GM19395 (cell line): ENCODE data around the gene NEUROD1.
A peak's percentile ranks its signal among the peaks of the same experiment; 100 is the strongest.
"Not testable (repeated sequence)": the region's sequence is repeated elsewhere in the genome, so short reads cannot be mapped to it uniquely, and the experiment has no call there.

Experiments used
- ATAC-seq: cut with Tn5 transposase; IDR thresholded peaks from one replicate; pipeline ENCODE4 v1.9.1; 2021; ENCODE audit warnings: mild to moderate bottlenecking, moderate library complexity; ENCODE audit not compliant: unreplicated experiment

Gene NEUROD1

DNA sequence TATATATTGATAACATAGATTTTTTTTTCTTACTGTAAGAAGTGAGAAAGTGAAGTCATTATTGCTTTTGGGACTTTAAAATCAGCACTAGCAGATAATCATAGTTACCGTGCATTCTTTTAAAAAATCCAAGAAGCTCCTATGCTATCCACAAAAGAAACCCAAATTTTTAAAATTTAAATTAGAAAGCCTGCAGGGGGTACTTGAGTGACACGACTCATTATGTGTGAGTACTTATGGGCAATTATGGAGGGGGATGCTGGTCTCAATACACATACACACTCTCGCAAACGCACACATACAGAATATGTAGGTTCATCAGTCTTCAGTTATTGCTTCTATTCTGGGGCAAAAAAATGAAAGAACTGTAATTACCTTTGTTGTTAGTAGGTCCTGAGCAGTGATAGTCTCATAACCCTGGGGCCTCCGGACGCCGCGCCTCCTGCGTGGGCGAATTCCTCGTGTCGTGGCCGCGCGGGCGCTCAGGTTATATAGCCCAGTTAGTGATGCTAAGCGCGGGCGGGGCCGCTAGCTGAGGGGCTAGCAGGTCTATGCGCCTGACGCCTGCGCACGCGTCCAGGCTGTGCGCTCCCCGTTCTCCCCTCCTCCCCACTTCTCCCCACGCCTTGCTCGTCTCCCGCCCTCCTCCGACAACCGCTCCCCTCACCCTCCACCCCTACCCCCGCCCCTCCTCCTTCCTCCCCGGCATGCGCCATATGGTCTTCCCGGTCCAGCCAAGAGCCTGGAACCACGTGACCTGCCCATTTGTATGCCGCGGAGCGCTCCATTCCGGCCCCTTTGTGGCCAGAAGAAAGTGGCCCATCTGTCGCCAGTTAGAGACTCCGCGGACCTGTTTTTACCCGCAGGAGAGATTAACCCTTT, at the start of gene NEUROD1:
Gene NEUROD1, minus strand, starts transcription at position 463 of the 882 bp plus-strand sequence. CDS start 1,657 bp downstream, outside the sequence.
- no peak for ATAC-seq

DNA sequence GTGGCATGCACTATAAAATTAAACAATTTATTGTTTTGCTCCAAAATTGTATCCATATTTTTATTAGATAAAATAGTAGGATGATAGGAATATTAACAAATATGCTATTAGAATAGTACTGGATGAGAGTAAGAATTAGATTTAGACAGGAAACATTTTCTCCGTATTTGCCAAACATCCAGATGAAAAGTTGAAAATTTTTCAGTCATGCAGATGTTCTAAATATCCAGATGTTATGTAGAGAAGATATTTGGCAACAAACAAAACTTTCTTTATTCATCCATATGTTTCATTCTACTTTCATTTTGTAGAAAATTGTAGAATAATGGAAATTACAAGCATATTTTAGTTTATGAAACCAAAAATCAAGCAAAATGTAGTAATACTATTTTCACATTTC, 45.2 kb upstream of the NEUROD1 start:
- ATAC-seq, result no peak

- no peak for ATAC-seq
These were observed 44.3 kb upstream of the NEUROD1 start for GRCh38 chr2:181724662-181725061.

- ATAC-seq, result no peak
These were observed 43.4 kb upstream of the NEUROD1 start for GRCh38 chr2:181723731-181724130.

DNA sequence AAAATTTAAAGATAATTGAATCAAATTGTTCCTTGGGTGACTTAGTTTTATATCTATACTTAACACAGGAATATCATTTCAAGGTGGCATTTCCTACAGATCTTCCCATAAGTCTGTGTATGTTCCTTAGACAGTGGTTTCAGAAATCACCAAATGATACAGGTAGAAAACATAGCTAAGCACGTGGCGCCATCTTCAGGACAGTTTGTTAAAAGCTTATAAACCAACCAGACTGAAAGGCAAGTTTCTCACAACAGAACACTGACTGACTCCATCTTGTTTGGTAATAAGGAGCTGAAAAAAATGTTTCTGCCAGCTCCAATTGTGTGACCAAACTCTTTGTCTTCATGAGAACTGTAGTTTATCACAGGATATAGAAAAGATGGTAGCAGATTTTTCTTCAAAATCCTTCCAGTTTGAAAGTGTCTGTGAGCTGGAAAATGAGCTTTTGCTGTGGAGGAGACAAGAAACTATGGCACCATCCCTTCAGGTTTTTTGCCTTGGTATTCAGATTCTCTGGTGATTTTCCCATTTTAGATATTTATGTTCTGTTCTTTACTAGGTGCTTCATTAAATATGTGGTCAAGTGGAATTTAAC, 34.8 kb upstream of the NEUROD1 start:
- peak; percentile 97 for ATAC-seq

DNA sequence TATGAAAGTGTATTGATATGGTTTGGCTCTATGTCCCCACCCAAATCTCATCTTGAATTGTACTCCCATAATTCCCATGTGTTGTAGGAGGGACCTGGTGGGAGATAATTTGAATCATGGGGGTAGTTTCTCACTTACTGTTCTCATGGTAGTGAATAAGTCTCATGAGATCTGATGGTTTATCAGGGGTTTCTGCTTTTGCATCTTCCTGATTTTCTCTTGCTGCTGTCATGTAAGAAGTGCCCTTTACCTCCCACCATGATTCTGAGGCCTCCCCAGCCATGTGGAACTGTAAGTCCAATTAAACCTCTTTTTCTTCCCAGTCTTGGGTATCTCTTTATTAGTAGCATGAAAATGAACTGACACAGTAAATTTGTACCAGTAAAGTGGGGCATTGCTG, 30.7 kb upstream of the NEUROD1 start:
- ATAC-seq, result not testable (repeated sequence)

DNA sequence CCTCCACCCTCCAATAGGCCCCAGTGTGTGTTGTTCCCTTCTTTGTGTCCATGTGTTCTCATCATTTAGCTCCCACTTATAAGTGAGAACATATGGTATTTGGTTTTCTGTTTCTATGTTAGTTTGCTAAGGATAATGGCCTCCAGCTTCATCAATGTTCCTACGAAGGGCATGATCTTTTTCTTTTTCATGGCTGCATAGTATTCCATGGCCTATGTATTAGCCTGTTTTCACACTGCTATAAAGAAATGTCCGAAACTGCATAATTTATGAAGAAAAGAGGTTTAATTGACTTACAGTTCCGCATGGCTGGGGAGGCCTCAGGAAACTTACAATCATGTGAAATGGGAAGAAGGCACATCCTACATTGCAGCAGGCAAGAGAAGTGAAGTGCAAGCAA, 22.2 kb upstream of the NEUROD1 start:
- ATAC-seq, result not testable (repeated sequence)

DNA sequence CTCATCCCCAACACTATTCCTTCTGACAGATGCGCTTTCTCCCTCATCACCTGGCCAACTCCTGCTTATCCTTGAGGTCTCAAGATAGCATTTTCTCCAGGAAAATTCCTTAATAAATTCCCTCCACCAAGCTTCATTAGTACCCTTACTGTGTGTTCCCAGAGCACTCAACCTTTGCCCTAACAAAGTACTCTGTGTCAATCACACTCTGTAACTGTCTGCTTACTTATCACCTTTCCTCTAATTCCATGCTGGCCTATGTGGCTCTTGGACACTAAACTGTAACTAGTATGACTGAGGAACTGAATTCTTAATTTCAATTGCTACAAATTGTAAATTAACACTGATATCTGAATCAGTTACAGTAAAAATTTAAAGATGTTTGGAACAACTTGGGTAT, 17.9 kb upstream of the NEUROD1 start:
- ATAC-seq, result no peak

DNA sequence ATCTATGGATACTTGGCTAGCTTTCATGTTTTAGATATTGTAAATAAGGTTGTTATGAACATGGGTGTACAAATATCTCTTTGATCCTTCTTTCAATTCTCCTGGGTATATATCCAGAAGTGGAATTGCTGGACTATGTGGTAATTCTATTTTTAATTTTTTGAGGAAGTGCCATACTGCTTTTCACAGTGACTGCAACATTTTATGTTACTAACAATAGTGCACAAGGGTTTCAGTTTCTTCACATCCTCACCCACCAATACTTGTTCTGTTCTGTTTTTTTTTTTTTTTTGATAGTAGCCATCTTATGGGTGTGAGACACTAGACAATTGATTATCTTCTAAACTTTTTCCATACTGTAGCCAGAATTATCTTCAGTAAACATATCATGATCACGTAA, 17.3 kb upstream of the NEUROD1 start:
- ATAC-seq, result no peak

DNA sequence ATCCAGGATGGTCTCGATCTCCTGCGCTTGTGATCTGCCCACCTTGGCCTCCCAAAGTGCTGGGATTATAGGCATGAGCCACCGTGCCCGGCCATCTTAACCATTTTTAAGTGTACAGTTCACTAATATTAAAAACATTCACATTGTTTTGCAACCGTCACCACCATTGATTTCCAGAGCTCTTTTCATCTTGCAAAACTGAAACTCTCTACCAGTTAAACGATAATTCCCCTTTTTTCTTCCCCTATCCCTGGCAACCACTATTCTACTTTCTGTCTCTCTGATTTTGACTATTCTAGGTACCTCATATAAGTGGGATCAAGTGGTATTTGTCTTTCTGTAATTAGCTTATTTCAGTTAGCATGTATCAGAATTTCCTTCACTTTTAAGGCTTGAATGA, 16.8 kb upstream of the NEUROD1 start:
- ATAC-seq, result no peak

DNA sequence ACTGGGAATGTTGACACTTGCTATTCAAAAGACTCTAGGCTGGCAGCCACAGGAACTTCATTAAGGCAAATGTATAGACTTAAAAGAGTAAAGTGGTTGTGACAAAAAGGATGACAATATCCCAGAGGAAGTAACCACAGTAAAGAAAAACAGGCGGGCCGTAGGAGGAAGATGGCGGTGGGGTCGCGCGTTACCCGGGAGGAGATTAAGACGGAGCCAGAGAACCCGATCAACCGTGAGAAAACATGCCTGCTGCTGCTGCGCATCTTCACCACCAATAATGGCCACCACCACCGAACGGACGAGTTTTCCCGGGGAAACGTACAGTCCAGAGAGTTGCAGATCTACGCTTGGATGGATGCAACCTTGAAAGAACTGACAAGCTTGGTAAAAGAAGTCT, 14.0 kb upstream of the NEUROD1 start:
- no peak for ATAC-seq

GRCh38 chr2:181690860-181691259, 10.5 kb upstream of the NEUROD1 start:
- no peak for ATAC-seq

DNA sequence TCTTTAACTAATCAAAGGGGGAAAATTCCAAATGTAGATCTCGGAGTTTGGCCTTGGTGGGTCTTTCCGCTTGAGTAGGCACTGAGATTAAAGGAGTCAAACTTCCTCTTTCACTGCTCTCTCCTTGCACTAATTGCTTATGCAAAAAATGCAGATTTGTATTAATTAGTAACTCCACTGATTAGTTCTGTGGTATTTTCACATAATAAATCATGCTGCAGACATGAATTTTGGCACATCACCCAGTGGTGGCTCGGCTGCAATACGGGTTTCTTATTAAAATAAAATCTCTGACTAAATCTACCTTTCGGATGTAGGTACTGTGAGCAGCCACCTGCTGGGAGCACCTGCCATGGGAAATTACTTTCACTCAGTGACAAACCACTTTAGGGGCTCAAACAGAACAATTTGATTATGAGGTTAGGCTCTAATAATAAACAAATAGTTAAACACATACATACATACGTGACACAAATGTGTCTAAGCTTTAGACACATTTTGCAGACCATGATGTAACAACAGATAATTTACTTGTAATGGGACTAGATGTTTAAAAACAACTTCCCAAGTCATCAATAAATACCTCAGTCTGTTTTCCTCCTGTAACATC, 6.4 kb upstream of the NEUROD1 start:
- ATAC-seq, result no peak

GRCh38 chr2:181685150-181685688, 4.9 kb upstream of the NEUROD1 start:
- no peak for ATAC-seq

- ATAC-seq, result no peak
These were observed 4.3 kb upstream of the NEUROD1 start for GRCh38 chr2:181684454-181685149.

GRCh38 chr2:181683518-181684453, 3.5 kb upstream of the NEUROD1 start:
- no peak for ATAC-seq

DNA sequence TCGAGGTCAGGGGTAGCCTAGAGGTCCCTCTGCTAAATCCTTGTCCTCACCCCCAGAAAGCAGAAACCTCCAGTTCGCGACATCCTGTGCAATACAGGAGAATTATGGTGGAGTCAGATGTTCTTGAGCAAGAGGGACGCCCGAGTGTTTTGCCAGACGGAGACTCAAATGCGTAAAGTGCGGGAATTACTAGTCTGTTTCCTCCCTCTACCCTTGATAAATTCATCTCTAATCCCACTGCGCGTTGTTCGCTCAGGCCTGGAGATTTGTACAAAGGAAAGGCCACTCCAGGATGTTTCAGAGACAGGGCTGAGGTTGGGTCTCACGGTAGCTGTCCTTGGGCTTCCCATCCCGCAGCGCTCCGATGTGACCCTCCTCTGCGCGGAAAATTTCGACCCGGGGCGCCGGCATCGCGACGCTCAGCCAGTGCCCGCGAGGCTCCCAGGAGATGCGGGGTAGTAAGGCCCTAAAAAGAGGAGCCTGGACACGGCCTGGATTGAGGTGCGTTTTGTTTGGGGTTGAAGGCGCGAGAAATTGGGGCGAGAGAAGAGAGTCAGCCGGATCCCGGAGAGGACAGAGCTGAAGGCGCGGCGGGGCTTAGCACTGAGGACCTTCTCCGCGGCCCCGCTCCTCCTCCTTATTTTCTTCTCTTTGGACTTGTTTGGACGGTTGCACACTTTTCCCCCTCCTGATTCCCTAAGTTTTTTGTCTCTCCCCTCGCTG, 2.6 kb upstream of the NEUROD1 start:
- no peak for ATAC-seq

- ATAC-seq, result no peak
These were observed 1.9 kb upstream of the NEUROD1 start for GRCh38 chr2:181682026-181682789.
